OCI-LY1 (cell line): ENCODE measurements around the gene ZNF775.

Source experiments
- H2AFZ ChIP-seq: fragments of 200-600 bp; sonication (generic), shearing (Covaris generic); 2 replicates; pipeline ENCODE4 v1.6.0; 2014; ENCODE audit warnings: antibody characterized with exemption, mild to moderate bottlenecking, low read length
- H3F3A ChIP-seq: fragments of 200-600 bp; sonication (generic), shearing (Covaris generic); 2 replicates; pipeline ENCODE4 v1.6.0; 2014; ENCODE audit warnings: mild to moderate bottlenecking, antibody characterized with exemption, low read length, moderate library complexity; ENCODE audit not compliant: insufficient read depth
- H3K27ac ChIP-seq: fragments of 200-600 bp; sonication (generic); 2 replicates; pipeline ENCODE4 v1.5.1; 2014; ENCODE audit warnings: low read length, mixed run types, mild to moderate bottlenecking, low read depth; ENCODE audit not compliant: poor library complexity, severe bottlenecking
- H3K27me3 ChIP-seq: fragments of 200-600 bp; sonication (generic); 2 replicates; pipeline ENCODE4 v1.6.0; 2014; ENCODE audit warnings: antibody characterized with exemption, mild to moderate bottlenecking, low read length, moderate library complexity; ENCODE audit not compliant: insufficient read depth
- H3K36me3 ChIP-seq: fragments of 200-600 bp; sonication (generic); 2 replicates; pipeline ENCODE4 v1.6.1; 2014; ENCODE audit warnings: mild to moderate bottlenecking, antibody characterized with exemption, low read length, moderate library complexity, mixed read lengths; ENCODE audit not compliant: insufficient read depth
- H3K4me1 ChIP-seq: fragments of 200-600 bp; sonication (generic); 2 replicates; pipeline ENCODE4 v1.5.1; 2014; ENCODE audit warnings: mild to moderate bottlenecking, low read length, moderate library complexity; ENCODE audit not compliant: insufficient read depth, severe bottlenecking
- H3K4me2 ChIP-seq: fragments of 200-600 bp; sonication (generic), shearing (Covaris generic); 2 replicates; pipeline ENCODE4 v1.6.1; 2014; ENCODE audit warnings: low read length
- H3K4me3 ChIP-seq: fragments of 200-600 bp; sonication (generic); 2 replicates; pipeline ENCODE4 v1.5.1; 2014; ENCODE audit warnings: low read length, low read depth, mild to moderate bottlenecking, mixed read lengths; ENCODE audit not compliant: poor library complexity, severe bottlenecking
- H3K79me2 ChIP-seq: fragments of 200-600 bp; shearing (Covaris generic); 2 replicates; pipeline ENCODE4 v1.6.1; 2016; ENCODE audit warnings: mixed run types, low read length, mixed read lengths; ENCODE audit not compliant: insufficient read depth
- H3K9ac ChIP-seq: fragments of 200-600 bp; sonication (generic), shearing (Covaris generic); 2 replicates; pipeline ENCODE4 v1.6.1; 2014; ENCODE audit warnings: mild to moderate bottlenecking, low read length, mixed read lengths
- H3K9me2 ChIP-seq: fragments of 200-600 bp; sonication (generic), shearing (Covaris generic); 2 replicates; pipeline ENCODE4 v1.6.1; 2014; ENCODE audit warnings: low read depth, mild to moderate bottlenecking, low read length, mixed read lengths
- H3K9me3 ChIP-seq: fragments of 200-600 bp; shearing (Covaris generic); 2 replicates; pipeline ENCODE4 v1.6.1; 2014; ENCODE audit warnings: low read length, mixed read lengths
- H4K20me1 ChIP-seq: fragments of 200-600 bp; sonication (generic), shearing (Covaris generic); 2 replicates; pipeline ENCODE4 v1.6.0; 2016; ENCODE audit warnings: mild to moderate bottlenecking, low read length; ENCODE audit not compliant: insufficient read depth
- EZH2 ChIP-seq: fragments of 200-600 bp; sonication (generic), shearing (Covaris generic); IDR thresholded peaks from 2 replicates; pipeline ENCODE4 v1.8.0; 2017; ENCODE audit warnings: borderline replicate concordance, mixed run types, mild to moderate bottlenecking, antibody characterized with exemption, low read length, moderate library complexity, mixed read lengths
- TF ChIP-seq, protein P1 (sequence below): fragments of 200-600 bp; sonication (generic), shearing (Covaris generic); IDR thresholded peaks from 2 replicates; pipeline ENCODE4 v1.5.1; 2017; ENCODE audit warnings: mild to moderate bottlenecking, antibody characterized with exemption, low read length, moderate library complexity, mixed read lengths

ZNF775 gene

DNA sequence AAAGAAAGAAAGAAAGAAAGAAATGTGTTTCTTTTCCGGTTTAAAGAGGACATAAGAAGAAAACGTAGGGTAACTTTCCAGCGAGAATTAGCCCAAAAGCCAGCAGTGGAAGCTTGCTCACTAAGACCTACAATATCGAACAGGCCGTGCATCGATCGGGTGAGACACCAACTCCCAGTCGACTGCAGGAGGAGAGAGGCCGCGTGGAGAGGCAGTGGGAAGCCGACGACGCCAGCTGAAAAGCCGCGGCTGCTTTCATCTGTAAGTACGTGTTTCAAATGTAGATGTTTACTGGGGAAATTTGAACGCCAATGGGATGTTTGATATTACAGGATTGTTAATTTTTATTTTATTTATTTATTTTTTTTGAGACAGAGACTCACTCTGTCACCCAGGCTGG lies 42.7 kb downstream of the ZNF775 start:
- Histone ChIP-seq H4K20me1 (no peaks in the 10 kb centered on the region), H3K4me1 (no peaks in the 10 kb centered on the region), H3K36me3 (no peaks in the 10 kb centered on the region), H3K9ac (no peak overlapping the region), H3K27me3 (0 out of 2 replicates have a peak, but pooled peaks cover 12% of the 10 kb centered on the region), H3K9me2 (no peaks in the 10 kb centered on the region), H2AFZ (no peak overlapping the region), H3K4me3 (no peak overlapping the region), H3K79me2 (no peaks in the 10 kb centered on the region), H3K4me2 (no peak overlapping the region), H3K9me3 (no peaks in the 10 kb centered on the region), H3F3A (no peaks in the 10 kb centered on the region), H3K27ac (no peak overlapping the region)
- no peak for TF ChIP-seq EZH2
- TF ChIP-seq, protein P1, sequence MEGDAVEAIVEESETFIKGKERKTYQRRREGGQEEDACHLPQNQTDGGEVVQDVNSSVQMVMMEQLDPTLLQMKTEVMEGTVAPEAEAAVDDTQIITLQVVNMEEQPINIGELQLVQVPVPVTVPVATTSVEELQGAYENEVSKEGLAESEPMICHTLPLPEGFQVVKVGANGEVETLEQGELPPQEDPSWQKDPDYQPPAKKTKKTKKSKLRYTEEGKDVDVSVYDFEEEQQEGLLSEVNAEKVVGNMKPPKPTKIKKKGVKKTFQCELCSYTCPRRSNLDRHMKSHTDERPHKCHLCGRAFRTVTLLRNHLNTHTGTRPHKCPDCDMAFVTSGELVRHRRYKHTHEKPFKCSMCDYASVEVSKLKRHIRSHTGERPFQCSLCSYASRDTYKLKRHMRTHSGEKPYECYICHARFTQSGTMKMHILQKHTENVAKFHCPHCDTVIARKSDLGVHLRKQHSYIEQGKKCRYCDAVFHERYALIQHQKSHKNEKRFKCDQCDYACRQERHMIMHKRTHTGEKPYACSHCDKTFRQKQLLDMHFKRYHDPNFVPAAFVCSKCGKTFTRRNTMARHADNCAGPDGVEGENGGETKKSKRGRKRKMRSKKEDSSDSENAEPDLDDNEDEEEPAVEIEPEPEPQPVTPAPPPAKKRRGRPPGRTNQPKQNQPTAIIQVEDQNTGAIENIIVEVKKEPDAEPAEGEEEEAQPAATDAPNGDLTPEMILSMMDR = no peak

GRCh38 chr7:150425670-150426069 lies 46.5 kb downstream of the ZNF775 start:
- Histone ChIP-seq H3K9ac (no peak overlapping the region), H3K4me3 (no peak overlapping the region), H4K20me1 (no peaks in the 10 kb centered on the region), H3K36me3 (no peaks in the 10 kb centered on the region), H3K27me3 (peaks cover 17% of the 10 kb centered on the region; the same call in 1 of the 2 replicates), H3K4me2 (no peak overlapping the region), H3K79me2 (no peaks in the 10 kb centered on the region), H3K27ac (no peak overlapping the region), H3K9me3 (no peaks in the 10 kb centered on the region), H3K9me2 (no peaks in the 10 kb centered on the region), H3K4me1 (peaks cover 22% of the 10 kb centered on the region), H3F3A (no peaks in the 10 kb centered on the region), H2AFZ (no peak overlapping the region)
- TF ChIP-seq EZH2 = no peak
- TF ChIP-seq, protein P1 = no peak

DNA sequence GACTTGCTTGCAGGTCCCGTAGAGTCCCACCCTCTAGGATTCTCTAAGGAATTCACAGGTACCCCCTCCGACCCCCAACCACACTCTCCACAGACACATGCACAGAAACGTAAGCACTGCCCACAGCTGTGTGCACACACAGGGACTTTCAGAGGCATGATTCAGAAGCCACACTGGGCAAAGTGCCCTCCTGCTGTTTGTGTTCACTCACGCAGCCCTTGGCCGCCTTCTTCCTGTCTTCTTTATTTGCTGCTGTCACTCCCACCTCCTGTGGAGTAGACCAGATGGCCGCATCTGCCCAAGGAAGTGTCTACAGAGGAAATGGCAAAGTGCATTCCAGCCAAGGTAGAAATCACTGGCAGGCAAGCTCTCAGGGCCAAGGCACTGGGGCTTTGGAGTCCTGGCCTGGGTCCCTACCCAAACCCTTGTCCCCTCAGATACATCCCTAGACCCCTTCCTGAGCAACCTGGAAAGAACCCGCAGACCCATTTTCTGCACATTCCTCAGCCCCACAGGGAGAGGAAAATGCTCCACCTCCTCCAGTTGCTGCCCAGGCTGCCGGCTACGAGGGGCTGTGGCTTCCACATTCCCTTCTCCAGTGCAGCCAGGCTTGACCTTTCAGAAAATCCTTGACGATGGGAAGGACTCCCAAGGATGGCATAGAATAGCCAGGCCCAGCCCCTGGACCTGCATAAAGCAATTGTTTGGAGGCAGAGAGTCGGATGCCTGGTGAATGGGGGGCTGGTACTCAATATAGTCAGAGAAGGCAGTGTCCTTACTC lies 49.7 kb downstream of the ZNF775 start:
- H4K20me1 ChIP-seq = no peaks in the 10 kb centered on the region
- H3K4me1 ChIP-seq = peaks cover 25% of the 10 kb centered on the region
- no peaks in the 10 kb centered on the region for H3K9me3 ChIP-seq
- no peak overlapping the region for H3K4me3 ChIP-seq
- no peaks in the 10 kb centered on the region for H3F3A ChIP-seq
- H2AFZ ChIP-seq = no peak overlapping the region
- H3K36me3 ChIP-seq = no peaks in the 10 kb centered on the region
- no peaks in the 10 kb centered on the region for H3K9me2 ChIP-seq
- no peak for TF ChIP-seq EZH2
- TF ChIP-seq, protein P1 = no peak
- peaks cover 17% of the 10 kb centered on the region; the same call in 1 of the 2 replicates for H3K27me3 ChIP-seq
- H3K9ac ChIP-seq = no peak overlapping the region
- no peak overlapping the region for H3K27ac ChIP-seq
- H3K79me2 ChIP-seq = no peaks in the 10 kb centered on the region
- H3K4me2 ChIP-seq = no peak overlapping the region
